Ureter (tissue), 1 donor: Measurements from ENCODE around the gene SPATS2L. TPM values are rescaled to one million over a fixed set of nuclear protein-coding genes. Genes with fewer than 3 reads are reported as not detected.

Experiments
- DNase-seq: peaks from one replicate; pipeline ENCODE4 v3.0.0-alpha.2; 2020; ENCODE audit warnings: low spot score
- total RNA-seq: library from RNA; stranded (reverse); gene quantifications from one replicate; pipeline ENCODE4 v1.2.4, GENCODE V29; 2023
- donor health status: DM: yes; HTN: yes; CAD: no.

Gene SPATS2L
- total RNA-seq, 1 donor from 2014 or later: 114 TPM

- no peak for DNase-seq
These were observed 10.4 kb upstream of the SPATS2L start for GRCh38 chr2:200296118-200296517.

- DNase-seq: no peak
These were observed 9.4 kb upstream of the SPATS2L start for GRCh38 chr2:200297100-200297499.

GRCh38 chr2:200297989-200298388 lies 8.5 kb upstream of the SPATS2L start:
- DNase-seq: no peak

GRCh38 chr2:200298816-200299215 lies 7.7 kb upstream of the SPATS2L start:
- DNase-seq: no peak

DNA sequence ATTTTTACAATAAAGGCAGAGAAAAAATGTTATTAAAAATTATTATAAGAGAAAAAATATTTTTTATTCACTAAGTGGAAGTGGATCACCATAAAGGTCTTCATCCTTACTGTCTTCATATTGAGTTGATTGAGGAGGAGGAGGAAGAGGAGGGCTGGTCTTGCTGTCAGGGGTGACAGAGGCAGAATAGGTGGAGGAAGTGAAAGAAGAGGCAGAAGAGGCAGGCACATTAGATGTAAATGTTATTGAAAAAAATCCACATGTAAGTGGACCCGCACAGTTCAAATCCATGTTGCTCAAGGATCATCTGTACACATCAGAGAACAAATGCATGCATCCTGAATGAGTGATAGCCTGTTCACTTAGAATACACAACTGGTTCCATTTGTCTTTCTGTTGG lies 6.4 kb upstream of the SPATS2L start:
- no peak for DNase-seq

DNA sequence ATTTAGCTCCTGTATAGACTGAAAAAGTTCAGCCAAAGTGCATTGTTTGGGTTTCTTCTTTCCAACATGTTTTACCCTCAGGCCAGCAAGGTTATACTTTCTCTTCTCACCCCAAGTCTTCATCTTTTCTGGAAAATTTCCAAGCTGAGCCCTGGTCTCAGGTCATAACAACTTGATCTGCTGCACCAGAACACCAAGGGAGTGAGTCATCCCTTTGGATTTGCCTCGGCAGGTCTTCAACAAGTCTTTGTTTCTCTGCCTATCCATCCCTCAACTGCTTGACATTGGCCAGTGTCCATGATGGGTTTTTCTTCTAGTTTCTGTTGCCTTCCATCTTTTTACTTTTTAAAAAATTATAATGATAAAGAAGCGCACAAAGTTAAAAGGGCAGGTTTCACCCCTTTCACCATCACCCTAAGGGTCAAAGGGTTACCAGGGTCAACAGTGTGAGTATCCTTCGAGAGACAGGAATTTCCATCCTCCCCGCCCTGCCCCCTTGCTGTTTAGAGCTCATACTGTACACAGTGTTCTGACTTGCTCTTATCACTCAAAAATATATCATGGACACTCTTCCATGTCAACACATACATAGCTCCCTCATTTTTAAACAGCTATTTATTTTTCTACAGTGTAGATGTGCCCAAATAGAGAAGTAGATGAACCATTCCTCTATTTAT lies 5.7 kb upstream of the SPATS2L start:
- no peak for DNase-seq

DNA sequence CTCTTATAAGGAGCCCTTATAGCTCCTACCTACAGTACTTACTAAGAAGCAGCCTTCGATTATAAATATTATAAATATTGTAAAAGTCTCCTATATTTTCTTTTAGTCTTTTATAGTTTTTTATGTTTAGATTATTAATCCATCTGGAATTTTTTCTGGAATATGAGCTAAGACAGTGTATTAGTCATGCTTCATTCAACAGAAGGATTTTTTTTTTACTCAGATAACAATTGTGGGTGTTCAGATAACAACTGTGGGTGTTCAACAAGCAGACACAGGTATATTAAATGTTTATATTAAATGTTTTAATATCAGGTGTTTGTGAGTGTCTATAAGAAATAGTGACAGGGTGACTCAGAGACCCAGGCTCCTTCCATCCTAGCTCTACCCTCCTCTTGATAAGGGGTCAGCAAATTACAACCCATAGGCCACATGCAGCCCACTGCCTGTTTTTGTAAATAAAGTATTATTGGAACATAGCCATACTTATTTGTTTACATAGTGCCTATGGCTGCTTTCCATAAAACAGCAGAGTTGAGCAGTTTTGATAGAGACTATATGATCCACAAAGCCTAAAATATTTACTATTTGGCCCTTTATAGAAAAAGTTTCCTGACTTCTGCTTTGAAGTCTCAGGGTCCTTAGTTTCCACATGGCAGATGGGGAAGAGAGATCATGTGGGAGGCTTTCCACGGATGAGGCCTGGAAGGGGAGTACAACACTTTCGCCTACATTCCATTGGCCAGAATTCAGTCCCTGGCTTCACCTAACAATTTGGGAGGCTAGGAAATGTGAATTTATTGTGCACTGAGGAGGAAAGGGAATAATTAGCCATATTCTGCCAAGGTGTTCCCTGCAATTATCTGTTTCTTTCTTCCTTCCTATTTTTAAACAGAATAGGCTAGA lies 4.3 kb upstream of the SPATS2L start:
- DNase-seq: no peak

DNA sequence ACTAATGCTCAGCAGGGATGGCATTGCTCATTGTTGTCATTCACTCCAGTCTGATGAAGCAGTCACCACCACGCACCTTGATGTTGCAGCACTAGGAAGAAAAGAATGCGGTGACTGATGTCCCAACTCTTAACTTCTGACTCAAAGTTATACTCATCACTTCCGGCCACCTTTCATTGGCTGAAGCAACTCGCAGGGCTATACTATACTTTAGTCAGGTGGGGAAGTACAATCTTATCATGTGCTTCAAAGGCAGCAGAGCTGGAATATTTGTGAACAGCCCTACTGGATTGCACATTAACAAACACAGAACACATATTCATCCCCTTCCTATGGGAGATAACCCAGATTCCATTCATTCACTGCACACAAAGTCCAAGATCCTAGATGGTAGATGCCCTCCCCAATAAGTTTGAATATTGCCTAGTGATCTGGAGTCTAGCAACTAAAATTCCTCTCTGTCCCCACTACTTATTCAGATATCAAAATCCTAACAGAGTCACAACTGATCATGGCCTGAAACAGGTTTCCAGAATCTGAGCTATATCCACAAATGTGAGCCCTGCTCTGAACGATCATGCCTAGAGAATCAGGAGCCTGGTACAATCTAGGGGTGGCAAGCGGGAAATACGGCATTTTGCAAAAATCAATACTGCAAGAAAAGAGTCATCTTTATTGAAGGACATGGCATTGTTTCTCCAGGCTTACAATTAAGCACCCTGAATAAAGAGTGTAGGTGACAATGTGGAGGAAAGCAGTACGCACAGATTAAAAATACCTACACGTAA lies 3.4 kb upstream of the SPATS2L start:
- no peak for DNase-seq

GRCh38 chr2:200305797-200306195 lies 697 bp upstream of the SPATS2L start:
- DNase-seq: peak; percentile 50

- DNase-seq: peak; percentile 42
These were observed 634 bp downstream of the SPATS2L start for GRCh38 chr2:200306931-200307723.

DNA sequence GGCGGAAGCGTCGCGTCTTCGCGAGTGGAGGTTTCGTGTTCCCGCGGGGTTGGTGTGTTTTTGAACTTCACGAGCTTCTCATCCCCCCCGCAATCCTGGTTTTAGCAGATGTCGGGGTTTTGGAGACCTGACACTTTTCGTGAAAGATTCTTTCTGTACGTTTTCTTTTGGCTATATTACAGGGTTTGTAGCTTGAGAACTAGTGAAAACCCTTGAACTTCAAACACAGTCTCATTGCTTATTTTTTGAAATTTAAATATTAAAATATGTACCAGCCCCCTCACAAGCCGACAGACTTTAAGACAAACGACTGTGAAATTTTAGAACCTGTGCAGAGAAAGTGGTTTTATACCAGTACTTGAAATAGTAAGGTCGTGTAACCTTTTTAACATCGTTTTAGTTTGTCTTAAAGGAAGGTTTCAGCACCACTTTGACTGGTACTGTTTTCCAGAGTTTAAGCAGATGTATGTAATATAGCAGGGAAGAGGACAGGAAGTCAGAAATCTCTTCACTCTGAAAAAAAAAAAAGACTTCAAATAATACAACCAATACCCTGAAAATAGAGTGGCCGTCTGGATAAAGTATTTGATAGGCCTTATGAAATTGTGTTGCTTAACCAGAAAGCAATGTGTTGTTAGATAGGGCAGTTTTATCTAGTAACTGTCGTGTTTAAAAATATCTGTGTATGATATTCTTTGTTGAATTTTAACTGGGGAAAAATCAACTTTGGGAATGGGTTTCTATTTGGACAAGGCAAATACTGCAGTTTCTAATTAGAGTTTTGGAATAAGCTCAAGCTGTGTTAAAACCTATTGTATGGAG lies 1.4 kb downstream of the SPATS2L start:
- DNase-seq: no peak

- no peak for DNase-seq
These were observed 2.2 kb downstream of the SPATS2L start for GRCh38 chr2:200308546-200309295.

- DNase-seq: no peak
These were observed 3.0 kb downstream of the SPATS2L start for GRCh38 chr2:200309296-200310049.

DNA sequence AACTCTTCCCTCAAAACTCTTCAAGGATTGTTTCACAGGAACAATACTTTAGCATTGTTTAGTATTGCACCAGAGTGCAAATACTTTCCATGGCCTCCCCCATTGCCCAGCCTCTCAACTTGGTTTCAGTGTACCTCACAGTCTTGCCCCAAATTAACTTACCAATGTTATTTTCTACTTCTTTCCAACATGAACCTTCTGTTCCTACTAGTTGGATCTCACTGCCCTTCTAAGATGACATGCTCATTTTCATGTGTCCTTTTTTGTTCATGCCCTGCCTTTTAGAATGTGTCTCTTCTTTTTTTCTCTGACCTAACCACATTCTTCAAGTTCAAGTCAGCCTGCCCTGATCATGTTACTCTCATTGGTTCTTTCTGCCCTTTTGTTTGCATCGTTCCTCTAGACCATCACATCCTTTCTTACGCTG lies 4.1 kb downstream of the SPATS2L start:
- DNase-seq: no peak

GRCh38 chr2:200311139-200311538 lies 4.6 kb downstream of the SPATS2L start:
- DNase-seq: no peak

DNA sequence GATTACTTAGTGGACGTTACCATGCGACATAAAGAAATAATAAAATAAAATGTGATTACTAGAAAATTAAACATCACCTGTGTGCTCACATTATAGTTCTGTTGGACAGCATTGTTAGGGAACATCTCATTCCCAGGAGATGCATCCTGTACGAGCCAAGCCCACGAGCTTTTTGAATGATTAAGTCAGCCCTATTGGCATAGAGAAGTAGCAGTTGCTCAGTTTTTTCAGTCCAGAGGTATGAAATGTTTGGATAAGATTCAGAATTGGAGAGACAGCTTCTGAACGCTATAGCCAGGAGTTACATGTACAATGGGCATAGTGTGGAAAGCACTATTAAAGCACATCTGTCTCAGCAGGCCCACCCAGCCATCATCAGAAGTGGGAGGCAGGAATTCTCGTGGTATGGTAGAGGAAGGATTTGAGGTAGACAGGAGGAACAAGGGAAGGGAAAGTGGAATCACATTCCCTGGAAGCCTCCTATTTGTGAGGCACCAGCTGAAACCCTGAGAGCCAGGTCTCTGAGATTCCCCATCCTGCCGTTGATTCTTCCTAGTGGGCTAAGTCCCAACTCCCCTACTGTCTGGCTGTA lies 8.6 kb downstream of the SPATS2L start:
- DNase-seq: no peak

- DNase-seq: no peak
These were observed 11.5 kb downstream of the SPATS2L start for GRCh38 chr2:200317975-200318374.

DNA sequence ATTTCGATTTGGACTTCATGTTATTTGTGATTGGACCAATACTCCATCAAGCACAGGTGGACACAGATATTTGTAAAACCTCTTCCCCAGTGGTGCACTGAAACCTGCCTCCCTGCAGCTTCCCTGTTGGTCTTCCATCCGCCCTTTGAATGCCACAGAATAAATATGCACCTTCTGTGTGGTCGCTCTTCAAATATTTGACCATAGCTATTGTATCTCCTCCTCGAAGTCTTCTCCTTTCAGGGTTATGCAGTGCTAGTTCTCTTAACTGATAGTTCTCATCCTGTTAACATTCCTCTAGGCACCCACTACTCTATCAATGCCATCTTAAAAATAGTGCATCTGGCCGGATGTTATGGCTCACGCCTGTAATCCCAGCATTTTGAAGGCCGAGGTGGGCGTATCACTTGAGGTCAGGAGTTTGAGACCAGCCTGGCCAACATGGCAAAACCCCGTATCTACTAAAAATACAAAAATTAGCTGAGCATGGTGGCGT lies 12.5 kb downstream of the SPATS2L start:
- DNase-seq: no peak
